SK-N-SH (cell line): ENCODE data around the gene CCDC93.

Experiments
- EZH2phosphoT487 ChIP-seq: fragments of 200-600 bp; sonication (generic); IDR thresholded peaks from 2 replicates; pipeline ENCODE4 v1.6.1; 2017; ENCODE audit warnings: low read depth, mixed run types, mild to moderate bottlenecking, antibody characterized with exemption, moderate library complexity, borderline replicate concordance
- TF ChIP-seq, protein P1 (sequence below): fragments of 200-600 bp; sonication (generic); IDR thresholded peaks from 2 replicates; pipeline ENCODE4 v1.6.1; 2017; ENCODE audit warnings: antibody characterized with exemption, mild to moderate bottlenecking, moderate library complexity

DNA sequence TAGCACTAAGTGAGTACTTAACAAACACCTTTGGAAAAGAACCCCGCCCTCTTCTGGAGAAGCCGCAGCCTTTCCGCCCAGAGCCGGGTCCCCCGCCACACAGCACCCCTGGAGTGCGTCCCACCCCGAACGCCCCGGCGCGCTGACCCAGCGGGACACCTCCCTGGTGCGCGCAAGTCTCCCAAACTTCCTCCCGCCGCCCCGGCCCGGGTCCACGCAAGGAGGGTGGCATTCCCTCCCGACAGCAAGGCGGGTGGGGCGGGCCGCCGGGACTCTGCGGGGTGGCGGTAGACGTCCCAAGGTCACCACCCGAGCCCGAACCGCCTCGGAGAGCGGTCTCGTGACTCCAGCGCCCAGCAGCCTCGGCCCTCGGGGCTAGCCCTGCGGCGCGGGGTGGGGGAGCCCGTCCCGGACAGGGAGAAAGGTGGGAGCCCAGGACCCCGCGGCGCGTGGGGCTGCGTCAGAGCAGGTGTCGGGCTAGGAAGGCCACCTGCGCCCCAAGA is 598 bp downstream of the CCDC93 start:
- TF ChIP-seq, protein P1, sequence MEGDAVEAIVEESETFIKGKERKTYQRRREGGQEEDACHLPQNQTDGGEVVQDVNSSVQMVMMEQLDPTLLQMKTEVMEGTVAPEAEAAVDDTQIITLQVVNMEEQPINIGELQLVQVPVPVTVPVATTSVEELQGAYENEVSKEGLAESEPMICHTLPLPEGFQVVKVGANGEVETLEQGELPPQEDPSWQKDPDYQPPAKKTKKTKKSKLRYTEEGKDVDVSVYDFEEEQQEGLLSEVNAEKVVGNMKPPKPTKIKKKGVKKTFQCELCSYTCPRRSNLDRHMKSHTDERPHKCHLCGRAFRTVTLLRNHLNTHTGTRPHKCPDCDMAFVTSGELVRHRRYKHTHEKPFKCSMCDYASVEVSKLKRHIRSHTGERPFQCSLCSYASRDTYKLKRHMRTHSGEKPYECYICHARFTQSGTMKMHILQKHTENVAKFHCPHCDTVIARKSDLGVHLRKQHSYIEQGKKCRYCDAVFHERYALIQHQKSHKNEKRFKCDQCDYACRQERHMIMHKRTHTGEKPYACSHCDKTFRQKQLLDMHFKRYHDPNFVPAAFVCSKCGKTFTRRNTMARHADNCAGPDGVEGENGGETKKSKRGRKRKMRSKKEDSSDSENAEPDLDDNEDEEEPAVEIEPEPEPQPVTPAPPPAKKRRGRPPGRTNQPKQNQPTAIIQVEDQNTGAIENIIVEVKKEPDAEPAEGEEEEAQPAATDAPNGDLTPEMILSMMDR, result 0 out of 2 replicates have a peak, but pooled peaks have one; percentile 11
- no peak for TF ChIP-seq EZH2phosphoT487
